T follicular helper cell (primary cell): ENCODE data around the gene ARHGEF17.
A peak's percentile ranks its signal among the peaks of the same experiment; 100 is the strongest.

Experiments used
- DNase-seq: peaks from one replicate; pipeline ENCODE4 v3.0.0-alpha.2; 2020; ENCODE audit warnings: low read depth

Gene ARHGEF17

GRCh38 chr11:73333173-73333572, 25.1 kb downstream of the ARHGEF17 start:
- no peak for DNase-seq

GRCh38 chr11:73333640-73334383, 25.7 kb downstream of the ARHGEF17 start:
- DNase-seq = no peak

- DNase-seq = no peak
Observed at GRCh38 chr11:73334384-73335203, 26.5 kb downstream of the ARHGEF17 start.

- peak; percentile 70 for DNase-seq
Observed at GRCh38 chr11:73335204-73335923, 27.3 kb downstream of the ARHGEF17 start.

GRCh38 chr11:73337846-73338245, 29.8 kb downstream of the ARHGEF17 start:
- DNase-seq = no peak

GRCh38 chr11:73338279-73338678, 30.2 kb downstream of the ARHGEF17 start:
- DNase-seq = no peak

GRCh38 chr11:73340164-73340563, 32.1 kb downstream of the ARHGEF17 start:
- no peak for DNase-seq

GRCh38 chr11:73342633-73343032, 34.6 kb downstream of the ARHGEF17 start:
- no peak for DNase-seq

GRCh38 chr11:73343076-73343873, 35.2 kb downstream of the ARHGEF17 start:
- DNase-seq = no peak

GRCh38 chr11:73344191-73344607, 36.1 kb downstream of the ARHGEF17 start:
- no peak for DNase-seq

- no peak for DNase-seq
Observed at GRCh38 chr11:73345481-73346160, 37.5 kb downstream of the ARHGEF17 start.

GRCh38 chr11:73346186-73346935, 38.3 kb downstream of the ARHGEF17 start:
- DNase-seq = no peak

- no peak for DNase-seq
Observed at GRCh38 chr11:73347067-73347466, 39.0 kb downstream of the ARHGEF17 start.

GRCh38 chr11:73348838-73349237, 40.8 kb downstream of the ARHGEF17 start:
- DNase-seq = no peak

GRCh38 chr11:73349633-73350032, 41.6 kb downstream of the ARHGEF17 start:
- no peak for DNase-seq

- DNase-seq = peak; percentile 45
Observed at GRCh38 chr11:73350908-73351636, 43.0 kb downstream of the ARHGEF17 start.

- DNase-seq = no peak
Observed at GRCh38 chr11:73353422-73353821, 45.3 kb downstream of the ARHGEF17 start.

- no peak for DNase-seq
Observed at GRCh38 chr11:73355109-73355508, 47.0 kb downstream of the ARHGEF17 start.

- no peak for DNase-seq
Observed at GRCh38 chr11:73356979-73357860, 49.1 kb downstream of the ARHGEF17 start.
